ENCODE measurements around the gene CLCN6. TPM values are rescaled to one million over a fixed set of nuclear protein-coding genes. Genes with fewer than 3 reads are reported as not detected.

The CLCN6 gene
- total and polyA plus RNA-seq, 2 of the 8 experiments (the other 6 are each of a cell fraction or from before 2014, with no cell fraction given), result 15.7 to 26.0 TPM

DNA sequence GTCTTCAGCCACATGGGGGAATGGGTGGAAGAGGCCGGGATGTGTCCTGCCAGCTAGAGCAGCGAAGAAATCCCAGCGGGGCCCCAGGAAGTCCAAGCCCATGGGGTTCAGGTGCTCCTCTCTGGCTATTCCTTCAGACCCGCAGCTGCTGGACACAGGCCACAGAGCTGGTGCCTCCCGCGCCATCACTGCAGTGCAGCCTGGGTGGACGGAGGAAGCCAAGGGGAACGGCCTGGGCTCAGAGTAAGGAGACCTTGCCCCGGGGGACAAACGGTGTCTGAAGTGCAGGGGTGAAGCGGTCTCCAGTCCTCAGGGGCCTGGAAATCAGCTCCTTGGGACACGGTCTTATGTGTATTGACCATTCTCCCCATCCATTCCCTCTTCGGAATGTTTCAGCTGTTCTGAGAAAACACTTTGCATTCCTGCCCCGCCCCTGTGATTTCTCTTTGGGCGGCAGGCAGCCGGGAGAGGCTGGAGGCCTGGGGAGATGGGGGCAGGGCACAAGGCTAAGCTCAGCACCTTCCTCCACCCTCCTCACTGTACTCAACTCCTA is 18.7 kb upstream of the CLCN6 start (continued):
- TF ChIP-seq KDM1A (IDR thresholded peaks at IDR 0.05; ENCODE audit: borderline replicate concordance, low read length) (no peak), FOSL1 (IDR thresholded peaks at IDR 0.05; ENCODE audit: insufficient read depth, low read depth, low read length) (no peak), TCF12 (IDR thresholded peaks at IDR 0.05; ENCODE audit: low read depth, low read length) (no peak), EP300 (IDR thresholded peaks at IDR 0.05; ENCODE audit: borderline replicate concordance in 1 of 2, low read depth in 2 of 2, low read length in 2 of 2) (0 out of 3 replicates have a peak, but pooled peaks of 1 of the 2 experiments have one; percentile 26), RNF2 (IDR thresholded peaks at IDR 0.05; ENCODE audit: borderline replicate concordance, low read depth, low read length, missing control alignments, poor library complexity, severe bottlenecking) (no peak), POLR2A (IDR thresholded peaks at IDR 0.05; ENCODE audit: control extremely low read depth in 1 of 2, low read depth in 2 of 2, low read length in 2 of 2) (peak in 1 of 2 experiments; percentile 55; a peak in 1 of 3 replicates), POU5F1 (IDR thresholded peaks at IDR 0.05; ENCODE audit: low read depth, low read length) (no peak), SP2 (IDR thresholded peaks at IDR 0.05; ENCODE audit: low read length) (no peak), CBX5 (IDR thresholded peaks at IDR 0.05; ENCODE audit: low read depth, low read length) (no peak), RBBP5 (IDR thresholded peaks at IDR 0.05; ENCODE audit: borderline replicate concordance, low read depth, low read length) (no peak), TEAD4 (IDR thresholded peaks at IDR 0.05; ENCODE audit: low read depth, low read length) (peak; percentile 67), JUN (IDR thresholded peaks at IDR 0.05; ENCODE audit: low read depth, low read length) (no peak), GABPA (IDR thresholded peaks at IDR 0.05; ENCODE audit: borderline replicate concordance, insufficient read depth, low read length) (peak; percentile 35; the same call in 1 of the 2 replicates), ZNF274 (IDR thresholded peaks at IDR 0.05; ENCODE audit: borderline replicate concordance, extremely low read depth, low read length) (no peak), TAF7 (optimal IDR thresholded peaks at IDR 0.05; ENCODE audit: borderline replicate concordance, low read depth, low read length) (no peak), SAP30 (IDR thresholded peaks at IDR 0.05; ENCODE audit: insufficient read depth, insufficient replicate concordance, low read length) (no peak), TAF1 (IDR thresholded peaks at IDR 0.05; ENCODE audit: low read depth, low read length) (no peak), NRF1 (IDR thresholded peaks at IDR 0.05; ENCODE audit: low read depth, low read length) (no peak), RXRA (IDR thresholded peaks at IDR 0.05; ENCODE audit: insufficient read depth, low read depth, low read length) (no peak), SP1 (IDR thresholded peaks at IDR 0.05; ENCODE audit: low read depth, low read length) (peak; percentile 65; the same call in 1 of the 2 replicates), HDAC2 (IDR thresholded peaks at IDR 0.05; ENCODE audit: borderline replicate concordance in 1 of 2, low read depth in 2 of 2, low read length in 2 of 2) (0 out of 4 replicates have a peak, but pooled peaks of 1 of the 2 experiments have one; percentile 44), CEBPB (IDR thresholded peaks at IDR 0.05; ENCODE audit: low read depth, low read length) (no peak), CHD1 (IDR thresholded peaks at IDR 0.05; ENCODE audit: low read depth, low read length) (no peak), NANOG (IDR thresholded peaks at IDR 0.05; ENCODE audit: insufficient read depth, low read depth, low read length, poor library complexity, severe bottlenecking) (no peak), JUND (IDR thresholded peaks at IDR 0.05; ENCODE audit: low read length) (no peak)
